Natural killer cell (primary cell): ENCODE data around the gene ARID4B. TPM values are rescaled to one million over a fixed set of nuclear protein-coding genes. Genes with fewer than 3 reads are reported as not detected.
A peak's percentile ranks its signal among the peaks of the same experiment; 100 is the strongest.

ENCODE experiments used
- ATAC-seq, 3 donors: fragments of 150-1000 bp in 2 of 3; fragments of 200-7000 bp in 1 of 3; cut with Tn5 transposase; 1 replicate in 1 of 3; 2 replicates in 2 of 3; pipeline ENCODE4 v1.10.0; 2021; ENCODE audit warnings: mild to moderate bottlenecking in 2 of 3, moderate library complexity in 2 of 3
- DNase-seq, 2 donors: peaks; one replicate each; pipeline versions ENCODE4 v3.0.0 to v3.0.0-alpha.2; 2013 to 2021; ENCODE audit warnings: mixed read lengths in 1 of 2
- H3K27ac ChIP-seq: one replicate; pipeline ENCODE4 v1.5.1; 2013; ENCODE audit warnings: mild to moderate bottlenecking, low read length
- H3K27me3 ChIP-seq: one replicate; pipeline ENCODE4 v1.6.1; 2013; ENCODE audit warnings: low read length; ENCODE audit not compliant: control insufficient read depth, insufficient read depth
- H3K36me3 ChIP-seq: one replicate; pipeline ENCODE4 v1.6.1; 2013; ENCODE audit warnings: low read length; ENCODE audit not compliant: control insufficient read depth, insufficient read depth
- H3K4me1 ChIP-seq: one replicate; pipeline ENCODE4 v1.6.1; 2013; ENCODE audit warnings: low read length; ENCODE audit not compliant: control insufficient read depth, insufficient read depth
- H3K4me3 ChIP-seq: one replicate; pipeline ENCODE4 v1.5.1; 2013; ENCODE audit warnings: low read length
- H3K9me3 ChIP-seq: one replicate; pipeline ENCODE4 v1.6.1; 2013; ENCODE audit warnings: low read length; ENCODE audit not compliant: control insufficient read depth, insufficient read depth
- H3K27ac Mint-ChIP-seq, 2 donors: one replicate each; pipeline ENCODE4 v1.8.0; 2022; ENCODE audit warnings: mild to moderate bottlenecking in 2 of 2, mixed read lengths in 2 of 2, moderate library complexity in 1 of 2
- H3K27me3 Mint-ChIP-seq, 2 donors: one replicate each; pipeline ENCODE4 v1.8.0; 2022; ENCODE audit warnings: low read depth in 2 of 2, mixed read lengths in 2 of 2
- H3K36me3 Mint-ChIP-seq: one replicate; pipeline ENCODE4 v1.8.0; 2022; ENCODE audit warnings: mixed read lengths
- H3K4me1 Mint-ChIP-seq, 2 donors: one replicate each; pipeline ENCODE4 v1.8.0; 2022; ENCODE audit warnings: mixed read lengths in 2 of 2
- H3K4me3 Mint-ChIP-seq: one replicate; pipeline ENCODE4 v1.8.0; 2022; ENCODE audit warnings: mild to moderate bottlenecking, moderate library complexity, mixed read lengths
- H3K9me3 Mint-ChIP-seq, 2 donors: one replicate each; pipeline ENCODE4 v1.8.0; 2022; ENCODE audit warnings: mixed read lengths in 2 of 2
- WGBS: methylation state at CpG from one replicate; pipeline ENCODE4 v1.1.7; 2013; ENCODE audit warnings: missing lambda C conversion rate; ENCODE audit not compliant: insufficient coverage; 5-methylcytosine and 5-hydroxymethylcytosine counted together
- intact Hi-C: fragments of 100-400 bp; cut with micrococcal nuclease; formaldehyde crosslinking; loops from one replicate; pipeline ENCODE4 v1.14.2; 2022
- total RNA-seq, 4 donors: library from RNA; stranded (reverse); fragments of 120-200 nt in 1 of 4; gene quantifications; one replicate each; pipeline versions ENCODE4 v1.2.3 to v1.2.4, GENCODE V29; 2013 to 2022
- TF ChIP-seq, protein P1 (sequence below): fragments of 200-600 bp; IDR thresholded peaks from one replicate; pipeline ENCODE4 v1.8.0; 2022; ENCODE audit warnings: antibody characterized with exemption

Gene ARID4B
- total RNA-seq, 3 donors from 2014 or later (not counting 1 experiment from before 2014, with no cell fraction given) = 161 to 189 (median 178) TPM

- H3K4me3 Mint-ChIP-seq = no peak overlapping the region
- Histone ChIP-seq H3K27me3 (no peaks in the 10 kb centered on the region), H3K4me1 (no peaks in the 10 kb centered on the region), H3K36me3 (peaks cover 65% of the 10 kb centered on the region), H3K27ac (no peak overlapping the region), H3K4me3 (no peak overlapping the region), H3K9me3 (no peaks in the 10 kb centered on the region)
- H3K27me3 Mint-ChIP-seq = no peaks in the 10 kb centered on the region
- no peak for DNase-seq
- 97% methylated on average over 4 of the region's 4 CpGs for WGBS
- no peak for ATAC-seq
- H3K27ac Mint-ChIP-seq = peak overlapping the region in 1 of 2 donors; percentile 24
- peaks cover 22% of the 10 kb centered on the region for H3K36me3 Mint-ChIP-seq
- TF ChIP-seq, protein P1, sequence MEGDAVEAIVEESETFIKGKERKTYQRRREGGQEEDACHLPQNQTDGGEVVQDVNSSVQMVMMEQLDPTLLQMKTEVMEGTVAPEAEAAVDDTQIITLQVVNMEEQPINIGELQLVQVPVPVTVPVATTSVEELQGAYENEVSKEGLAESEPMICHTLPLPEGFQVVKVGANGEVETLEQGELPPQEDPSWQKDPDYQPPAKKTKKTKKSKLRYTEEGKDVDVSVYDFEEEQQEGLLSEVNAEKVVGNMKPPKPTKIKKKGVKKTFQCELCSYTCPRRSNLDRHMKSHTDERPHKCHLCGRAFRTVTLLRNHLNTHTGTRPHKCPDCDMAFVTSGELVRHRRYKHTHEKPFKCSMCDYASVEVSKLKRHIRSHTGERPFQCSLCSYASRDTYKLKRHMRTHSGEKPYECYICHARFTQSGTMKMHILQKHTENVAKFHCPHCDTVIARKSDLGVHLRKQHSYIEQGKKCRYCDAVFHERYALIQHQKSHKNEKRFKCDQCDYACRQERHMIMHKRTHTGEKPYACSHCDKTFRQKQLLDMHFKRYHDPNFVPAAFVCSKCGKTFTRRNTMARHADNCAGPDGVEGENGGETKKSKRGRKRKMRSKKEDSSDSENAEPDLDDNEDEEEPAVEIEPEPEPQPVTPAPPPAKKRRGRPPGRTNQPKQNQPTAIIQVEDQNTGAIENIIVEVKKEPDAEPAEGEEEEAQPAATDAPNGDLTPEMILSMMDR = no peak
- H3K4me1 Mint-ChIP-seq = peaks cover 6 to 8% of the 10 kb centered on the region in 2 donors
- H3K9me3 Mint-ChIP-seq = no peaks in the 10 kb centered on the region
- intact Hi-C loops = no loop called here
Observed at GRCh38 chr1:235136111-235136510, 191.9 kb downstream of the ARID4B start.

DNA sequence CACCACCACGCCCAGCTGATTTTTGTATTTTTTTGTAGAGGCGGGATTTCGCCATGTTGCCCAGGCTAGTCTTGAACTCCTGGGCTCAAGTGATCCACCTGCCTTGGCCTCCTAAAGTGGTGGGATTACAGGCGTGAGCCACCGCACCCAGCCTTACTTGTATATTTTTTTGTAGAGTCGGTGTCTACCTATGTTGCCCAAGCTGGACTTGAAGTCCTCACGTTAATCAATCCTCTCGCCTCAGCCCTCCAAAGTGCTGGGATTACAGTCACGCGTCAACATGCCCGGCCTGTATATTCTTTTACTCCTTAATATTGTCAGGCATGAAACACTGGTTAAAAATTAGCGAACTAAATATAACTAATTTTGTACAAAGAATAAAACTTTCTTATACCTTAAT, 193.8 kb downstream of the ARID4B start:
- H3K36me3 ChIP-seq = peaks cover 54% of the 10 kb centered on the region
- WGBS = 97% methylated on average over 11 of the region's 12 CpGs

DNA sequence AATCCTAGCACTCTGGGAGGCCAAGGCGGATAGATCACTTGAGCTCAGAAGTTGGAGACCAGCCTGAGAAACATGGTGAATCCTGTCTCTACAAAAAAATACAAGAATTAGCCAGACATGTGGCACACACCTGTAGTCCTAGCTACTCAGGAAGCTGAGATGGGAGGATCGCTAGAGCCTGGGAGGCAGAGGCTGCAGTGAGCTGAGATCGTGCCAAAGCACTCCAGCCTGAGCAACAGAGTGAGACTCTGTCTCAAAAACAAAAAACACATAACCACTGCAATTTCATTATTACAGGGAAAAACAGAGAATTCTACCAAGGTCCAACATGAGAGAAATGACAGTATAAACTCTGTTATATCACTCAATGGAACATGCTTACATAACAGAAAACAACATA, 194.9 kb downstream of the ARID4B start:
- intact Hi-C loops = no loop called here
- no peak overlapping the region for H3K27ac ChIP-seq
- peaks cover 46% of the 10 kb centered on the region for H3K36me3 ChIP-seq
- Mint-ChIP-seq H3K4me3 (no peak overlapping the region), H3K27me3 (no peaks in the 10 kb centered on the region), H3K9me3 (no peaks in the 10 kb centered on the region), H3K27ac (no peak overlapping the region), H3K36me3 (peaks cover 22% of the 10 kb centered on the region), H3K4me1 (peaks cover 5 to 13% of the 10 kb centered on the region in 2 donors)
- no peak for DNase-seq
- H3K4me3 ChIP-seq = no peak overlapping the region
- no peaks in the 10 kb centered on the region for H3K9me3 ChIP-seq
- no peaks in the 10 kb centered on the region for H3K27me3 ChIP-seq
- no peak for ATAC-seq
- TF ChIP-seq, protein P1 = no peak
- peaks cover 7% of the 10 kb centered on the region for H3K4me1 ChIP-seq
- WGBS = 97% methylated on average over 3 of the region's 3 CpGs

More for the DNA sequence above, 193.8 kb downstream of the ARID4B start:
- ATAC-seq (no peak), DNase-seq (no peak)
- H3K4me3 ChIP-seq = no peak overlapping the region
- H3K4me1 Mint-ChIP-seq = peaks cover 3 to 8% of the 10 kb centered on the region in 2 donors
- no peak overlapping the region for H3K27ac Mint-ChIP-seq
- H3K4me1 ChIP-seq = peaks cover 3% of the 10 kb centered on the region
- peaks cover 22% of the 10 kb centered on the region for H3K36me3 Mint-ChIP-seq
- H3K9me3 Mint-ChIP-seq = no peaks in the 10 kb centered on the region
- H3K4me3 Mint-ChIP-seq = no peak overlapping the region
- TF ChIP-seq, protein P1 = no peak
- H3K9me3 ChIP-seq = no peaks in the 10 kb centered on the region
- no peak overlapping the region for H3K27ac ChIP-seq
- no peaks in the 10 kb centered on the region for H3K27me3 Mint-ChIP-seq
- H3K27me3 ChIP-seq = no peaks in the 10 kb centered on the region
- intact Hi-C loops = no loop called here

- Mint-ChIP-seq H3K4me1 (peaks cover 16 to 24% of the 10 kb centered on the region in 2 donors), H3K27me3 (no peaks in the 10 kb centered on the region), H3K4me3 (no peak overlapping the region), H3K36me3 (peaks cover 11% of the 10 kb centered on the region), H3K9me3 (no peaks in the 10 kb centered on the region), H3K27ac (peak overlapping the region in 1 of 2 donors; percentile 38)
- TF ChIP-seq, protein P1 = no peak
- H3K36me3 ChIP-seq = peaks cover 35% of the 10 kb centered on the region
- WGBS = 75% methylated on average over 4 of the region's 6 CpGs
- ATAC-seq (no peak), DNase-seq (no peak)
- no peak overlapping the region for H3K27ac ChIP-seq
- no peak overlapping the region for H3K4me3 ChIP-seq
- no peaks in the 10 kb centered on the region for H3K27me3 ChIP-seq
- no peaks in the 10 kb centered on the region for H3K9me3 ChIP-seq
- H3K4me1 ChIP-seq = peaks cover 15% of the 10 kb centered on the region
- intact Hi-C loops = no loop called here
Observed at GRCh38 chr1:235131961-235132360, 196.0 kb downstream of the ARID4B start.
